GM12878 (cell line): ENCODE results near the gene HAS3. TPM values are rescaled to one million over a fixed set of nuclear protein-coding genes. Genes with fewer than 3 reads are reported as not detected.

ENCODE experiments used
- ATAC-seq: fragments of 200-7000 bp; cut with Tn5 transposase; 3 replicates; pipeline ENCODE4 v1.9.1; 2020; ENCODE audit warnings: mild to moderate bottlenecking, moderate library complexity
- BruUV-seq: library from RNA; stranded (reverse); fragments of 400-500 nt; replicated peaks from 2 replicates; lab custom pipeline; 2021; lab: Mats Ljungman, UMichigan
- CTCF ChIA-PET: fragments of 300-600 bp; sonication (Branson Sonifier 250); formaldehyde crosslinking; extraction: SDS; loops from one replicate; lab custom pipeline; 2021; ENCODE audit warnings: inconsistent platforms; lab: Yijun Ruan, JAX
- POLR2A ChIA-PET: fragments of 350-600 bp; formaldehyde crosslinking; extraction: SDS; loops from one replicate; lab custom pipeline; 2021; ENCODE audit warnings: inconsistent platforms; lab: Charles Lee
- RAD21 ChIA-PET: fragments of 300-600 bp; sonication (Branson Sonifier 250); formaldehyde crosslinking; loops from one replicate; lab custom pipeline; 2023; ENCODE audit warnings: antibody characterized with exemption; ENCODE audit not compliant: unreplicated experiment; lab: Charles Lee
- SMC1A ChIA-PET: fragments of 300-600 bp; sonication (Branson Sonifier 250); formaldehyde crosslinking; loops from one replicate; lab custom pipeline; 2023; ENCODE audit not compliant: unreplicated experiment, uncharacterized antibody; lab: Charles Lee
- DNase-seq: peaks from one replicate; pipeline ENCODE4 v3.0.0-alpha.2; 2011; ENCODE audit warnings: low read depth, low spot score
- FAIRE-seq: peaks from 3 replicates; lab custom pipeline; 2011; peaks lifted over from hg19 to GRCh38; lab: Jason Lieb, UNC
- H2AFZ ChIP-seq: 2 replicates; pipeline ENCODE4 v1.6.0; 2011; ENCODE audit warnings: low read depth, low read length, control low read depth; ENCODE audit not compliant: control insufficient read depth
- H3K27ac ChIP-seq: 2 replicates; pipeline ENCODE4 v1.5.1; 2011; ENCODE audit warnings: control low read depth; ENCODE audit not compliant: control insufficient read depth, insufficient read depth
- H3K27me3 ChIP-seq, 2 experiments: replicated peaks in 1 of 2; 2 replicates each; pipeline versions ENCODE4 v1.6.0 to v1.6.1; 2011; ENCODE audit warnings: low read length in 1 of 2; ENCODE audit not compliant: control insufficient read depth in 2 of 2, insufficient read depth in 2 of 2
- H3K36me3 ChIP-seq, 2 experiments: 2 replicates each; pipeline ENCODE4 v1.5.1; 2011; ENCODE audit warnings: low read length in 1 of 2; ENCODE audit not compliant: control insufficient read depth in 2 of 2, insufficient read depth in 2 of 2
- H3K4me1 ChIP-seq: 2 replicates; pipeline ENCODE4 v1.6.1; 2011; ENCODE audit warnings: mild to moderate bottlenecking, low read length, moderate library complexity, mixed read lengths; ENCODE audit not compliant: control insufficient read depth, insufficient read depth
- H3K4me2 ChIP-seq: 2 replicates; pipeline ENCODE4 v1.6.0; 2011; ENCODE audit warnings: control low read depth; ENCODE audit not compliant: control insufficient read depth, insufficient read depth
- H3K4me3 ChIP-seq: fragments of 200-600 bp; sonication (generic); 2 replicates; pipeline ENCODE4 v1.5.1; 2016
- H3K79me2 ChIP-seq: 2 replicates; pipeline ENCODE4 v1.6.0; 2011; ENCODE audit warnings: low read length; ENCODE audit not compliant: control insufficient read depth, insufficient read depth
- H3K9ac ChIP-seq: 2 replicates; pipeline ENCODE4 v1.8.0; 2011; ENCODE audit warnings: low read length, control low read depth, mixed read lengths; ENCODE audit not compliant: control insufficient read depth, insufficient read depth
- H3K9me3 ChIP-seq: replicated peaks from 3 replicates; pipeline ENCODE4 v1.5.1; 2011; ENCODE audit warnings: mild to moderate bottlenecking, low read length; ENCODE audit not compliant: control insufficient read depth, insufficient read depth
- H4K20me1 ChIP-seq: 2 replicates; pipeline ENCODE4 v1.6.0; 2011; ENCODE audit not compliant: control insufficient read depth, insufficient read depth
- ATF2 ChIP-seq: IDR thresholded peaks from 2 replicates; pipeline ENCODE4 v1.6.1; 2012; ENCODE audit warnings: low read length, inconsistent platforms
- ATF7 ChIP-seq: fragments of 450-650 bp; IDR thresholded peaks from 2 replicates; pipeline ENCODE4 v1.6.1; 2016; ENCODE audit warnings: low read depth, mild to moderate bottlenecking
- BHLHE40 ChIP-seq, 2 experiments: fragments of 450-650 bp in 1 of 2; IDR thresholded peaks; 2 replicates each; pipeline ENCODE4 v1.6.1; 2011 to 2017; ENCODE audit warnings: low read depth in 2 of 2, borderline replicate concordance in 1 of 2, improper control_type of control experiment in 1 of 2, low read length in 1 of 2, mild to moderate bottlenecking in 1 of 2
- BMI1 ChIP-seq: fragments of 450-650 bp; IDR thresholded peaks from 2 replicates; pipeline ENCODE4 v1.6.1; 2016; ENCODE audit warnings: mild to moderate bottlenecking, moderate library complexity, borderline replicate concordance
- CBX3 ChIP-seq: fragments of 200-600 bp; sonication (generic); IDR thresholded peaks from 2 replicates; pipeline ENCODE4 v1.6.1; 2016; ENCODE audit warnings: low read depth, borderline replicate concordance
- CHD2 ChIP-seq: IDR thresholded peaks from 2 replicates; pipeline ENCODE4 v1.6.1; 2011; ENCODE audit warnings: low read depth, low read length, improper control_type of control experiment, borderline replicate concordance
- EGR1 ChIP-seq, 2 experiments: IDR thresholded peaks; 1 replicate in 1 of 2; 2 replicates in 1 of 2; pipeline ENCODE4 v1.6.1; 2011 to 2012; ENCODE audit warnings: low read depth in 2 of 2, low read length in 2 of 2, borderline replicate concordance in 1 of 2, mild to moderate bottlenecking in 1 of 2, moderate library complexity in 1 of 2
- MAX ChIP-seq: IDR thresholded peaks from 2 replicates; pipeline ENCODE4 v1.6.1; 2012; ENCODE audit warnings: low read depth, low read length, improper control_type of control experiment
- MYB ChIP-seq: fragments of 150-350 bp; IDR thresholded peaks from 2 replicates; pipeline ENCODE4 v1.6.1; 2014; ENCODE audit warnings: mild to moderate bottlenecking, low read depth, low read length, borderline replicate concordance
- POLR2A ChIP-seq: IDR thresholded peaks from 2 replicates; pipeline ENCODE4 v1.6.1; 2011; ENCODE audit warnings: low read depth, mild to moderate bottlenecking, low read length
- RCOR1 ChIP-seq: conservative IDR thresholded peaks from 2 replicates; pipeline ENCODE4 v1.6.1; 2012; ENCODE audit warnings: low read depth, low read length, improper control_type of control experiment
- SPI1 ChIP-seq: IDR thresholded peaks from 2 replicates; pipeline ENCODE4 v1.6.1; 2011; ENCODE audit warnings: low read depth, mild to moderate bottlenecking, low read length, moderate library complexity, borderline replicate concordance; ENCODE audit not compliant: insufficient read depth
- TBL1XR1 ChIP-seq: IDR thresholded peaks from 2 replicates; pipeline ENCODE4 v1.6.1; 2012; ENCODE audit warnings: low read depth, low read length, improper control_type of control experiment
- USF1 ChIP-seq: IDR thresholded peaks from 2 replicates; pipeline ENCODE4 v1.6.1; 2011; ENCODE audit warnings: borderline replicate concordance, low read depth, mild to moderate bottlenecking, moderate library complexity, mixed read lengths, low read length; ENCODE audit not compliant: insufficient read depth; ENCODE audit errors: extremely low read length
- YY1 ChIP-seq: IDR thresholded peaks from 2 replicates; pipeline ENCODE4 v1.6.1; 2011; ENCODE audit warnings: low read depth, mild to moderate bottlenecking, low read length
- ZNF274 ChIP-seq: IDR thresholded peaks from one replicate; pipeline ENCODE4 v1.8.0; 2011; ENCODE audit not compliant: insufficient read length, insufficient read depth
- WGBS: methylation state at CpG from one replicate; pipeline ENCODE4 v1.1.6; 2016; ENCODE audit warnings: low lambda C conversion rate; ENCODE audit not compliant: insufficient replicate concordance, insufficient coverage; ENCODE audit errors: missing lambda C conversion rate; 5-methylcytosine and 5-hydroxymethylcytosine counted together
- in situ Hi-C: fragments of 300-500 bp; cut with MboI; formaldehyde crosslinking; loops from 9 replicates; pipeline ENCODE4 v1.14.3; 2018; ENCODE audit warnings: mixed read lengths
- intact Hi-C: fragments of 100-400 bp; cut with micrococcal nuclease; formaldehyde crosslinking; loops from one replicate; pipeline ENCODE4 v1.14.2; 2022; ENCODE audit not compliant: unreplicated experiment
- polyA plus RNA-seq, 11 experiments: library from polyadenylated mRNA; depleted of rRNA in 4 of 11; unstranded in 6 of 11; stranded (reverse) in 5 of 11; fragments of >200 nt; fragmentation: Nextera tagmentation in 4 of 11; fragmentation: Illumina TruSeq in 1 of 11; extraction: Ambion mirVana in 4 of 11; extraction: Trizol in 1 of 11; gene quantifications; 1 replicate in 1 of 11; 2 replicates in 10 of 11; pipeline versions ENCODE4 v1.2.1 to v1.2.3, GENCODE V29; 2011 to 2016; ENCODE audit warnings: inconsistent platforms in 2 of 11, missing spikeins in 2 of 11, low read depth in 1 of 11
- total RNA-seq, 4 experiments: library from RNA; depleted of rRNA in 3 of 4; stranded (reverse); fragments of >200 nt in 3 of 4; fragmentation: Illumina TruSeq in 1 of 4; extraction: Trizol in 1 of 4; gene quantifications; 2 replicates each; pipeline versions ENCODE4 v1.2.1 to v1.2.3, GENCODE V29; 2013 to 2021

The HAS3 gene
- total and polyA plus RNA-seq, 10 of the 15 experiments (the other 5 are each of a cell fraction or from before 2014, with no cell fraction given) = 0.06 to 0.56 (median 0.19) TPM; not detected in 2

- DNase-seq (no peak), ATAC-seq (peak; percentile 24), FAIRE-seq (no peak)
- SMC1A ChIA-PET = interaction anchor here (0.6 kb wide), 1 partner anchor 306 kb away, joined by 4 read pairs; no protein-coding TSS in a partner anchor
- POLR2A ChIA-PET = interaction anchor here (0.6 to 1.7 kb wide), 4 partner anchors 10 to 362 kb away, joined by 3 to 5 read pairs (median 4); no protein-coding TSS in a partner anchor
- H3K4me2 ChIP-seq = peak overlapping the region; percentile 66
- no peaks in the 10 kb centered on the region; a peak in 1 of 4 replicates for H3K36me3 ChIP-seq
- peak overlapping the region; percentile 95 for H3K4me3 ChIP-seq
- RAD21 ChIA-PET = interaction anchor here (0.6 to 1.8 kb wide), 3 partner anchors 55 to 284 kb away, joined by 4 to 6 read pairs (median 4); partner anchors contain the start of genes SNTB2 and VPS4A
- WGBS = 1% methylated on average over 11 of the region's 15 CpGs
- H3K9me3 ChIP-seq = no peaks in the 10 kb centered on the region
- no TSS peak for BruUV-seq
- H2AFZ ChIP-seq = no peak overlapping the region
- H3K4me1 ChIP-seq = peaks cover 2% of the 10 kb centered on the region; the same call in 1 of the 2 replicates
- peak overlapping the region; percentile 87 for H3K9ac ChIP-seq
- peaks cover 75% of the 10 kb centered on the region for H3K79me2 ChIP-seq
- H4K20me1 ChIP-seq = no peaks in the 10 kb centered on the region
- no peaks in the 10 kb centered on the region for H3K27me3 ChIP-seq
- no peak for TF ChIP-seq USF1
- no peak for TF ChIP-seq POLR2A
- TF ChIP-seq MAX = no peak
- no peak for TF ChIP-seq ZNF274
- no peak for TF ChIP-seq ATF2
- no peak for TF ChIP-seq CBX3
- peak; percentile 58; the same call in 1 of the 2 replicates for TF ChIP-seq YY1
- 0 out of 2 replicates have a peak, but pooled peaks have one; percentile 7 for TF ChIP-seq ATF7
- TF ChIP-seq CHD2 = no peak
- no peak for TF ChIP-seq TBL1XR1
- TF ChIP-seq BHLHE40 (IDR thresholded peaks at IDR 0.05; ENCODE audit: borderline replicate concordance in 1 of 2, low read depth in 2 of 2, low read length in 1 of 2) = no peak
- TF ChIP-seq EGR1 (IDR thresholded peaks at IDR 0.05; ENCODE audit: borderline replicate concordance in 1 of 2, low read depth in 2 of 2, low read length in 2 of 2) = peak in 1 of 2 experiments; percentile 79; a peak in 2 of 3 replicates
- peak; percentile 28; the same call in 1 of the 2 replicates for TF ChIP-seq SPI1
- TF ChIP-seq RCOR1 = no peak
- no peak for TF ChIP-seq MYB
- no peak for TF ChIP-seq BMI1
- CTCF ChIA-PET = interaction anchor here (0.5 to 2.7 kb wide), 6 partner anchors 18 to 610 kb away, joined by 3 to 10 read pairs (median 4); no protein-coding TSS in a partner anchor
- H3K27ac ChIP-seq = peak overlapping the region; percentile 96
- in situ Hi-C loops (no loop called here), intact Hi-C loops (no loop called here)
Measured at GRCh38 chr16:69131167-69131838, 25.9 kb downstream of the HAS3 start.
